ENCODE measurements around the gene STPG4. TPM values are rescaled to one million over a fixed set of nuclear protein-coding genes. Genes with fewer than 3 reads are reported as not detected.

Gene STPG4
- total and polyA plus RNA-seq, 2 of the 8 experiments (the other 6 are each of a cell fraction or from before 2014, with no cell fraction given): 0.28 TPM; not detected in 1

GRCh38 chr2:47039913-47040562, 115.1 kb downstream of the STPG4 start (continued):
- no peak for TF ChIP-seq GTF2F1 (IDR thresholded peaks at IDR 0.05; ENCODE audit: borderline replicate concordance, low read depth, low read length)
- no peak for TF ChIP-seq BCL11A (IDR thresholded peaks at IDR 0.05; ENCODE audit: low read depth in 2 of 2, low read length in 2 of 2)
- TF ChIP-seq HDAC2 (IDR thresholded peaks at IDR 0.05; ENCODE audit: borderline replicate concordance in 1 of 2, low read depth in 2 of 2, low read length in 2 of 2): no peak
- TF ChIP-seq YY1 (IDR thresholded peaks at IDR 0.05; ENCODE audit: low read depth, low read length): no peak
- TF ChIP-seq CTBP2 (IDR thresholded peaks at IDR 0.05; ENCODE audit: borderline replicate concordance, insufficient read depth, insufficient read length, low read length): no peak

Data from H1 (cell line).